Esophagus squamous epithelium (tissue), 5 donors: ENCODE measurements around the gene BICDL2. TPM values are rescaled to one million over a fixed set of nuclear protein-coding genes. Genes with fewer than 3 reads are reported as not detected.

ENCODE experiments used
- DNase-seq: peaks from one replicate; lab custom pipeline; 2025; lab: John Stamatoyannopoulos, UW
- H3K27ac ChIP-seq, 4 donors: fragments of 200-600 bp; sonication (generic); one replicate each; pipeline ENCODE4 v1.5.1; 2016 to 2019; ENCODE audit warnings: mild to moderate bottlenecking in 1 of 4
- H3K27me3 ChIP-seq, 4 donors: fragments of 200-600 bp; sonication (generic); 1 replicate in 3 of 4; 2 replicates in 1 of 4; pipeline versions ENCODE4 v1.5.1 to v1.6.0; 2017 to 2021; ENCODE audit warnings: antibody characterized with exemption in 1 of 4
- H3K36me3 ChIP-seq, 3 donors: fragments of 200-600 bp; sonication (generic); one replicate each; pipeline ENCODE4 v1.5.1; 2016 to 2019
- H3K4me1 ChIP-seq, 3 donors: fragments of 200-600 bp; sonication (generic); one replicate each; pipeline ENCODE4 v1.5.1; 2017 to 2019
- H3K4me3 ChIP-seq, 4 donors: fragments of 200-600 bp; sonication (generic); 1 replicate in 3 of 4; 2 replicates in 1 of 4; pipeline ENCODE4 v1.5.1; 2016 to 2019; ENCODE audit warnings: mild to moderate bottlenecking in 2 of 4, moderate library complexity in 1 of 4
- H3K9me3 ChIP-seq, 3 donors: fragments of 200-600 bp; sonication (generic); one replicate each; pipeline ENCODE4 v1.5.1; 2016 to 2019
- CTCF ChIP-seq, 6 experiments: fragments of 450-650 bp in 4 of 6; fragments of 200-600 bp in 2 of 6; sonication (generic) in 2 of 6; IDR thresholded peaks; one replicate each; pipeline ENCODE4 v1.5.1; 2016 to 2019; ENCODE audit warnings: antibody characterized with exemption in 6 of 6, mild to moderate bottlenecking in 4 of 6, moderate library complexity in 4 of 6
- POLR2A ChIP-seq, 4 donors: fragments of 450-650 bp; IDR thresholded peaks; one replicate each; pipeline ENCODE4 v1.6.1; 2017; ENCODE audit warnings: antibody characterized with exemption in 4 of 4, mild to moderate bottlenecking in 4 of 4, moderate library complexity in 3 of 4
- WGBS, 2 donors: methylation state at CpG; one replicate each; pipeline ENCODE4 v1.1.5; 2018; 5-methylcytosine and 5-hydroxymethylcytosine counted together
- intact Hi-C: fragments of 100-400 bp; cut with DNase I; formaldehyde crosslinking; loops from one replicate; pipeline ENCODE4 v1.15.0; 2022
- total RNA-seq, 4 donors: library from RNA; depleted of rRNA; stranded (reverse); fragments of >200 nt; gene quantifications; one replicate each; pipeline ENCODE4 v1.1.0, GENCODE V29; 2016
- donor health status: DM: yes; HTN: yes; CAD: no.

Gene BICDL2
- total RNA-seq, 4 donors from 2014 or later: 54.9 to 204 (median 96.4) TPM

GRCh38 chr16:3020247-3020603 is 16.5 kb downstream of the BICDL2 start, which contains the start of gene TNFRSF12A:
TSS of gene TNFRSF12A (plus strand) at chr16:3020368. CDS start at chr16:3020398, 30 bp downstream.
- TF ChIP-seq CTCF (IDR thresholded peaks at IDR 0.05): peak in 3 of 6 experiments; percentile 16 to 22 (median 18)
- TF ChIP-seq POLR2A (IDR thresholded peaks at IDR 0.05): peak in 3 of 4 donors; percentile 36 to 91 (median 81)
- no CpG with 5 or more reads among the region's 49 CpGs for WGBS, 2 donors

GRCh38 chr16:3019594-3020246 is 17.0 kb downstream of the BICDL2 start:
- peak overlapping the region; percentile 46 to 79 (median 63) for H3K4me3 ChIP-seq
- peaks cover 0 to 43% (median 4%) of the 10 kb centered on the region in 4 donors for H3K27me3 ChIP-seq
- intact Hi-C loops: no loop called here
- peaks cover 40 to 66% (median 42%) of the 10 kb centered on the region in 3 donors for H3K4me1 ChIP-seq
- no peaks in the 10 kb centered on the region for H3K9me3 ChIP-seq
- peak overlapping the region; percentile 27 to 96 (median 94) for H3K27ac ChIP-seq
- WGBS, 2 donors: 26 to 52% methylated on average over 24 to 31 of the region's 40 CpGs
- no peak for DNase-seq
- no peaks in the 10 kb centered on the region for H3K36me3 ChIP-seq
- TF ChIP-seq CTCF (IDR thresholded peaks at IDR 0.05) (no peak), POLR2A (IDR thresholded peaks at IDR 0.05) (no peak)

More at GRCh38 chr16:3020247-3020603, 16.5 kb downstream of the BICDL2 start, which contains the start of gene TNFRSF12A:
- peak within 1 kb of the TSS; percentile 92 to 98 (median 96) for H3K27ac ChIP-seq
- H3K9me3 ChIP-seq: no peaks in the 10 kb centered on the region
- peaks cover 0 to under 1% (median 0%) of the 10 kb centered on the region in 3 donors for H3K36me3 ChIP-seq
- intact Hi-C loops: no loop called here
- no peak for DNase-seq
- peak within 1 kb of the TSS; percentile 46 to 79 (median 63) for H3K4me3 ChIP-seq
- H3K4me1 ChIP-seq: peaks cover 41 to 71% (median 45%) of the 10 kb centered on the region in 3 donors
- H3K27me3 ChIP-seq: peaks cover 0 to 38% (median 4%) of the 10 kb centered on the region in 4 donors

GRCh38 chr16:3017794-3018506 is 18.8 kb downstream of the BICDL2 start, which contains the start of gene CLDN6:
TSS of gene CLDN6 (minus strand) at chr16:3018183. CDS start at chr16:3016021, 2,162 bp downstream.
- no peak for DNase-seq
- peak in 2 of 6 experiments; percentile 3 to 12 for TF ChIP-seq CTCF (IDR thresholded peaks at IDR 0.05)
- TF ChIP-seq POLR2A (IDR thresholded peaks at IDR 0.05): no peak
- peaks cover 0 to 61% (median 10%) of the 10 kb centered on the region in 4 donors for H3K27me3 ChIP-seq
- intact Hi-C loops: no loop called here
- WGBS, 2 donors: 10% methylated on average over 25 of the region's 52 CpGs; no CpG with 5 or more reads in 1 of the 2 donors
- peaks cover 29 to 55% (median 29%) of the 10 kb centered on the region in 3 donors for H3K4me1 ChIP-seq
- no peak within 1 kb of the TSS for H3K4me3 ChIP-seq
- no peaks in the 10 kb centered on the region for H3K9me3 ChIP-seq
- H3K27ac ChIP-seq: no peak within 1 kb of the TSS
- H3K36me3 ChIP-seq: no peaks in the 10 kb centered on the region

- Histone ChIP-seq H3K27ac (no peak overlapping the region), H3K27me3 (peaks cover 0 to 67% (median 15%) of the 10 kb centered on the region in 4 donors), H3K36me3 (no peaks in the 10 kb centered on the region), H3K9me3 (no peaks in the 10 kb centered on the region), H3K4me1 (peaks cover 22 to 55% (median 23%) of the 10 kb centered on the region in 3 donors), H3K4me3 (no peak overlapping the region)
- 44 to 71% methylated on average over 2 to 12 of the region's 20 CpGs for WGBS, 2 donors
- TF ChIP-seq CTCF (IDR thresholded peaks at IDR 0.05) (no peak), POLR2A (IDR thresholded peaks at IDR 0.05) (no peak)
- DNase-seq: no peak
- intact Hi-C loops: no loop called here
Measured at GRCh38 chr16:3017344-3017743, 19.4 kb downstream of the BICDL2 start.
